Right lobe of liver (tissue), 4 donors: ENCODE results near the gene PPEF2.

Experiments used
- POLR2A ChIP-seq: fragments of 450-650 bp; IDR thresholded peaks from one replicate; pipeline ENCODE4 v1.6.1; 2017; ENCODE audit warnings: antibody characterized with exemption, mild to moderate bottlenecking
- TF ChIP-seq, protein P1 (sequence below), 4 donors: fragments of 200-600 bp in 3 of 4; fragments of 450-650 bp in 1 of 4; IDR thresholded peaks; one replicate each; pipeline versions ENCODE4 v1.5.1 to v1.8.0; 2016 to 2022; ENCODE audit warnings: antibody characterized with exemption in 4 of 4, mild to moderate bottlenecking in 2 of 4
- donor health status: DM: no; HTN: no; CAD: no.
- donor health status: DM: no; HTN: no; CAD: no.
- donor health status: DM: no; HTN: yes; CAD: no.

DNA sequence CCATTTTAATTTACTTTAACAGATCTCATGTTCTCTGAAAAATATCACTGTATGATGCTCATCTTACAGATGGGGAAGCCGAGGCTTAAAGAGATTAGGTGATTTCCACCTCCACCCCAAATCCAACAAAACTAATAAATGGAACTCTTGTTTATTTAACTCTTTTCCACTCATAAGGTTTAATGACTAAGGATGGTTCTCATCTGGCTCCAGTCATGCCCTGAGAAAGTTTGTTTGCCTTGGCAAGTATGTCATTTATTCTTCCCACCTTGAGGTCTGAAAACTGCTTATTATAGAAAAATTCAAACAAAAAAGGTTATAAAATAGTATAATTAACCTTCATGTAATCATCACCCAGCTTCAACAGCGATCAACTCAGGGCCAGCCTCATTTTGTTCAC lies 56.3 kb downstream of the PPEF2 start:
- TF ChIP-seq, protein P1, sequence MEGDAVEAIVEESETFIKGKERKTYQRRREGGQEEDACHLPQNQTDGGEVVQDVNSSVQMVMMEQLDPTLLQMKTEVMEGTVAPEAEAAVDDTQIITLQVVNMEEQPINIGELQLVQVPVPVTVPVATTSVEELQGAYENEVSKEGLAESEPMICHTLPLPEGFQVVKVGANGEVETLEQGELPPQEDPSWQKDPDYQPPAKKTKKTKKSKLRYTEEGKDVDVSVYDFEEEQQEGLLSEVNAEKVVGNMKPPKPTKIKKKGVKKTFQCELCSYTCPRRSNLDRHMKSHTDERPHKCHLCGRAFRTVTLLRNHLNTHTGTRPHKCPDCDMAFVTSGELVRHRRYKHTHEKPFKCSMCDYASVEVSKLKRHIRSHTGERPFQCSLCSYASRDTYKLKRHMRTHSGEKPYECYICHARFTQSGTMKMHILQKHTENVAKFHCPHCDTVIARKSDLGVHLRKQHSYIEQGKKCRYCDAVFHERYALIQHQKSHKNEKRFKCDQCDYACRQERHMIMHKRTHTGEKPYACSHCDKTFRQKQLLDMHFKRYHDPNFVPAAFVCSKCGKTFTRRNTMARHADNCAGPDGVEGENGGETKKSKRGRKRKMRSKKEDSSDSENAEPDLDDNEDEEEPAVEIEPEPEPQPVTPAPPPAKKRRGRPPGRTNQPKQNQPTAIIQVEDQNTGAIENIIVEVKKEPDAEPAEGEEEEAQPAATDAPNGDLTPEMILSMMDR (IDR thresholded peaks at IDR 0.05): no peak
- TF ChIP-seq POLR2A: no peak
